NCI-H345 treated with DMSO at 0.1 percent for 48 hours (cell line): ENCODE measurements around the gene SEC14L2.
"Not testable (repeated sequence)": the region's sequence is repeated elsewhere in the genome, so short reads cannot be mapped to it uniquely, and the experiment has no call there.

Experiments
- DNase-seq: peaks from one replicate; lab custom pipeline; 2025; ENCODE audit not compliant: unreplicated experiment; lab: John Stamatoyannopoulos, UW

SEC14L2 gene

DNA sequence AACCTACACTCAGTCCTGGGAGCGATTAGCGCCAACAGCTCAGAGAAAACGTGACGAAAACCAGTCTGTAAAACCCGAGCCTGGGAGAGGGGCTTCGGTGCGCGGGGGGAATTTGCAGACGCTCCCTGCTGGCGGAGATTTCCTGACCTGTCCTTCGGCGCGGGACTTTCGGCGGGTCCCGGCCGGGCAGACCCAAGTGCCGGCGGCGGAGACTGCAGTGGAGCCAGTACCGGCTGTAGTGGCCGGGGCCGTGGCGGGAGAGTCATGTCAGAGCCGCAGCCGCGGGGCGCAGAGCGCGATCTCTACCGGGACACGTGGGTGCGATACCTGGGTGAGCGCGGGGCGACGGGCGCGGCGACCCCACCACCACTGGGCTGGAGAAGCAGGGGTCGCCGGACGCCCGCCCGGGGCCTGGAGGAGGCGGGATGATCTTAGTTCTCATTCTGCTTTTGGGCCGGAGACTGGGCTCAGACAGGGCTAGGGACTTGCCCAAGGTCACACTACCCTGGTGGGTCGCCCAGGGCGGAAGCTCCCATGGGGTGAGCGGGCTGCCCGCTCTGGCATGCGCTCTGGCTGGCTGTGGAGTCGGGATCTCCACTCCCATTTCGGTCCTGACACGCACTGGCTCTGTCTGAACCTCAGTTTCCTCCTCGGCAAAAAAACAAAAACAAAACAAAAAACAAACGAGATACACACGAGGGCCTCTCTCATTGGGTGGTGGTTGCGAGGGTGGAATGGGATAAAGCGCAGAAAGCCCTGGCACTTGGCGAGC is 29.0 kb downstream of the SEC14L2 start, which contains the start of gene MTFP1:
Gene MTFP1 (plus strand): TSS at position 153 of the 772 bp plus-strand sequence. CDS start 112 bp downstream, at position 265.
- peak; percentile 16 for DNase-seq

DNA sequence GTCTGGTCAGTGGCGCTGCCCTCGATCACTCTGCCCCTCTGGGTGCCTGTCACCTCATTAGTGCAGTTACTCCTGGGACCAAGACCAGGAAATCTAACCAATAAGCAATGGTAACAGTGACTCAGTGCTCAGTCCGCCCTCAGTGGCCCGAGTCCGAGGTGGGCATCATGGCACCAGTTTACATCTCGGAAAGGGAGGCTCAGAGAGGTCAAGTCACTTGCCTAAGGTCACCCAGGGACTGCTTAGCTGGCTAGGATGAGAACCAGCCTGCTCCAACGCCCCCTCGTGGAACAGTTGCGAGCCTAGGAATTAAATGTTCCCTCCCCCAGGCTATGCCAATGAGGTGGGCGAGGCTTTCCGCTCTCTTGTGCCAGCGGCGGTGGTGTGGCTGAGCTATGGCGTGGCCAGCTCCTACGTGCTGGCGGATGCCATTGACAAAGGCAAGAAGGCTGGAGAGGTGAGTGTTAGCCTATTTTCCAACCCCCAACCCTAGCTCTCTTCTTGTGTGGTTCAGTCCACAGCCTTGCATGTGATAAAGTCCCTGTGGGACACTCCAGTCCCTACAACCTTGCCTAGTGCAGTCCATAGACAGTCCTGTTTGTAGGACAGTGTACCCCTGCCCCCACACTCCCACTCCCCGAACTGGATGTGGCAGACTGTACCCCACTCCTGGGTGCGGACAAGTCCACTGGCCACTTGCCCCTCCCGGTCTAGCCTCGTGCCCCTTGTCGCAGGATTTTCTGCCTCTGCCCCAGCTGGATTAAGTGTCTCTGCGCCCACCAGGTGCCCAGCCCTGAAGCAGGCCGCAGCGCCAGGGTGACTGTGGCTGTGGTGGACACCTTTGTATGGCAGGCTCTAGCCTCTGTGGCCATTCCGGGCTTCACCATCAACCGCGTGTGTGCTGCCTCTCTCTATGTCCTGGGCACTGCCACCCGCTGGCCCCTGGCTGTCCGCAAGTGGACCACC is 29.9 kb downstream of the SEC14L2 start:
- peak; percentile 2 for DNase-seq

DNA sequence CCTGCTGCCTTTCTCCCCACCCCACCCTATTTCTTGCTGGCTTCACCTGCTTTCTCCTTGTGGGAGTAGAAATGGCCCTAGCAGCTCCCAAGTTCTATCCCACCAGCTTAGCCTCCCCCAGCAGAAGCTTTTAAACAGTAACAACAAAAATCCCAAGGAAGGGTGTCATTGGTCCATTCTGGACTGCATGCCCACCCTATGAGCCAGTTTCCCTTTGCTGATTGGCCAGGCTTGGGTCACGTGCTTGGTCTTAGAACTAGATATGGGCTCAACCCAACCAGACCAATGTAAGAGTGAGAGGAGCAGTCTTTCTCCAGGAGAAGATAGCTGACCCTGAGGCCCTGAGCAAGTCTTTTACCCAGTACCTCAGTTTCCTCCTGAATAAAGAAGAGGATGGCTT is 31.1 kb downstream of the SEC14L2 start:
- DNase-seq, result no peak

DNA sequence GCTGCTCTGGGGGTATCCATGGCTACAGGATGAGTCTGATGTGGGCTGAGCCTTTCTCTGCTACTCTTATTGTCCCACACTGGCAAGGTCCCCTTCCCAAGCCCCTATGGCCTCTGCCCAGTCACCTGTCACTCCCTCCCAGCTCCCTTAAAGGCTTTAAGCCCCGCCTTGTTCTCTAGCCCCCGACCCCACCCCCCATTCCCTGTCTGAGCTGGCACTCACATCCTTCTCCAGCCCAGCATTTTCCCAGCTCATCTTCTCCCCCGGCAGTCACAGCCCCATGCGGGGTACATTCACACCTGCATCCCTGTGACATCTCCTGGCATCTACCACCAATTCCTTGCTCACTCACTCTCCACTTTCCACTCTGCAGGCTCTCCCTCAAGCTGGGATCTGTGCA is 33.1 kb downstream of the SEC14L2 start:
- DNase-seq, result no peak

DNA sequence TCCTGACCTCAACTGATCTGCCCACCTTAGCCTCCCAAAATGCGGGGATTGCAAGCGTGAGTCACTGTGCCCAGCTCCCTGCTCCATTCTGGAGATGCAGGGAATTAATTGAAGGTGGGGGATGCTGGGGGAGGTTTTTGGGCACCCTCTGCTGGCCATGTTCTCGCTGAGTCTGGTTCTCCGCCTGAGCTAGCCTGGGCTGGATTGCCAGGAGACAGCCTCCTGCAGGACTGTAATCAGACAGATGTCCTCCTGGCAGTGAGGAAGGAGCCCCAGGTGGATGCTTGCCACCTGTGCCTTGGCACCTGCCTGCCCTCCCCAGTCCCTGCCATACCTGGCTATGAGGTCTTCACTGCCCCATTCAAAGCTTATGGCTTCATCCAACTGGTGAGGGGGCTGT is 34.1 kb downstream of the SEC14L2 start:
- no peak for DNase-seq

DNA sequence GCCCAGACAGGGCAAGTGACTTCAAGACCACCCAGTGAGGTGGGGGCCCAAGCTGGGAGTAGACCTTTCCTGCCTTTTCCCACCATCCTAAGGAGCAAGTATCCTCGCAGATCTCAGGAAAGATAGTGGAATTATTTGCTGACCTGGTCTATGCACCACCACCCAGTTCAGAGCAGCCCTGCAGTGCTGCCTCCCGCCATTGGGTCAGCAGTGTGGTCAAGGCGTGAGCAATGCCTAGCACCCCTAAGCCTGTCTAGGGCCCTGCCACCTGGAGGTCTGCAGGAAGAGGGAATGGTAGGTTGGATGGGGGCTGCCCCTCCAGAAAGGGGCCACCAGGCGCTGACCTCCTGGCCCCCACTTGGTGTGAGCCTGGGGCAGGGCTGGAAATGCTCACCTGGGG is 35.3 kb downstream of the SEC14L2 start:
- DNase-seq, result no peak

DNA sequence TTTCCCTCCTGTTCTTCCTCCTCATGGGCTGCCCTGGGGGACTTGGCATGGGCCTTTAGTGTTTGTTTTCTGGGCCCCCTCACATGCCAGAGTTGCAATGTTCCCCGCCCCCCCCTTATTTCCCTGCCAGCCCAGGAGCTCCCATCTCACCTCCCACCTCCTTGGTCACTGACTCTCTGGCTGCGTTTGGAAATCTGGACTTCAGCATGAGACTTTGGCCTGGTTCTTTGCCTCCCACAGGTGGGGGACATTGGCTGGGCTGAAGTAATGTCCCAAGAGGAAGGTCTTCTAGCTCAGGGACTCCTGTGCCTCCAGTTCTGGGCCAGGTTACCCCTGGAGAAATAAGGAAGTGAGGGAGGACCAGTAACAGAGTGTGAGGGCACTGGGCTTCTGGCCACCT is 35.7 kb downstream of the SEC14L2 start:
- no peak for DNase-seq

DNA sequence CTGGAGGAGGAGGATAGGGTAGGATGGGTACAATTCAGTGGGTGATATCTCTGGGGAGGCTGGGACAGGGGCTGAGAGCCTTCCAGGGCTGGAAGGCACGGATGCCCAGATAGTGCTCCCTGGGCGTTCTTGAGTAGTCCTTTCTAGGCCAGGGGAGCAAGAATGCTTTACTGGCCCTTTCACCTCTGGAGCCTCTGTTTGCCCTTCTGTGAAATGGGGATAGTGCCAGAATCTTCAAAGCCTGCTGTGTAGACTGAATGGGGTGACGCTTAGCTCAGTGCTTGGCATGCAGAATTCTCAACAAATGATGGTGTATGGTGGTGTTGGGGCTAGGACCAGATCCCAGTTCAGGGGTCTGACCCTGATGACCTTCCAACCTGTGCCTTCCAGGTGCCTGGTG is 36.4 kb downstream of the SEC14L2 start:
- no peak for DNase-seq

DNA sequence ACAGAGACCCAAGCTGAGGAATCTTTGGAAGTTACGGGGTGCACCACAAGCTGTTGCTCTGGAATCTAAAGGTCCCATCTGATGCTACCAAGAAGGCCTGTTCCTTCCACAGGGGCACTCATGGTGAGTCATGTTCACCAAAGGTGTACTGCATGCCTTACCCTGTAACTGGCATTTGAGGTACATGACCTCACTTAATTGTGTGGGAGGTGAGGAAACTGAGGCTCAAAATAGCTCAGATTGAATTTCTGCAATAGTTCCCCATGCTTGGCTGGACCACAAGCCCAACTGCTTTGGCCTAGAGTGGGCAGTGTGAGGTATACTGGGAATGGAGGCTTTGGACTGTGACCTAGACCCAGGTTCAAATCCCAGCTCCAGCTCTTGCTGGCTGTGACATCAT is 37.0 kb downstream of the SEC14L2 start:
- no peak for DNase-seq

DNA sequence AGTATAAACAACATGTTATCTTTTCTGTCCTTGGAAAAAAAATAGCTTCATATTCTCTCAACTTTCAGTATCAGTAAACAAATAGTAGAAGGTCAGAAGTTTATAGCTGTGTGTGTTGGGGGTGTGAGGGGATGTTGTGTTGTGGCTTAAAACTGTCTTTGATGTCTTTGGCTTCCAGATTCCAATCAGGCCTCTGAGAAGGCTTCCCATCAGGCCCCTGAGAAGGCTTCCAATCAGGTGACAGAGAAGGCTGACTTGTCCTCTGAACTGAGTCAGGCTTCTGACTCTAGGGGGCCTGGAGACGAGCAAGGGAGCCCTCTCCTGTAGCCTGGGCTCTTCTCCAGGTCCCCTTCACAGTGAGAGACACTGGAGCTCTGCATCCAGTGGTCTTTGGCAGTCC is 38.0 kb downstream of the SEC14L2 start:
- DNase-seq, result no peak

DNA sequence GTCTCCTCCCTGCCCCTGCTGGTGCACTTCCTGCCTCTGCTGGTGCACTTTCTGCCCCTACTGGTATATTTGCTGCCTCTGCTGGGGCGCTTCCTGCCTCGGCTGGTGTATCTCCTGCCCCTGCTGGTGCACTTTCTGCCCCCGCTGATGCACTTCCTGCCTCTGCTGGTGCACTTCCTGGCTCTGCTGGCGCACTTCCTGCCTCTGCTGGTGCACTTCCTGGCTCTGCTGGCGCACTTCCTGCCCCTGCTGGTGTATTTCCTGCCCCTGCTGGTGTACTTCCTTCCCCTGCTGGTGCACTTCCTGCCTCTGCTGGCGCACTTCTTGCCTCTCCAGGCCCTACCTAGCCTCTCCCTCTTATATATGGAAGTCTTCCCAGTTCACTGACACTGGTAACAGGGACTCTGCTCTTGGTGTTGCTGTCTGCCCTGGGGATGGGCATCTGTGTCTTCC is 38.9 kb downstream of the SEC14L2 start:
- DNase-seq, result no peak

DNA sequence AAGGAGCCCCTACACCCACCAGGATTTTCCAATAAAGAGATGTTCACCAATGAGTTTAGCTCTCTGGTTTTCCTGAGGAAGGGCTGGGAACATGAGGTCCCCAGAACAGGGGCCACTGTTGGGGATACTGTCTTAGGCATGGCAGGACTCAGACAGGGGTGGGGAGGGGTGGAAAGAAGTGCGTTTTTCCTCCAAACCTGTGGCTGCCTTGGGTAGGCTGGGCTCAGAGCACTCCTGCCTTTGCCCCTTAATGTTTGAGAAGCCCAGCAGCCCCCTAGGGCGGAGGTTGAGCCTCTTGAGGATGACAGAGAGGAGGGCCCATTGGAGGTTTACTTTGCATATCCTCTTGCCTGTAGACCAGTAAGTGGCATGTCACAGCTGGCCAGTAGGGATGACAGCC is 39.4 kb downstream of the SEC14L2 start:
- DNase-seq, result no peak

DNA sequence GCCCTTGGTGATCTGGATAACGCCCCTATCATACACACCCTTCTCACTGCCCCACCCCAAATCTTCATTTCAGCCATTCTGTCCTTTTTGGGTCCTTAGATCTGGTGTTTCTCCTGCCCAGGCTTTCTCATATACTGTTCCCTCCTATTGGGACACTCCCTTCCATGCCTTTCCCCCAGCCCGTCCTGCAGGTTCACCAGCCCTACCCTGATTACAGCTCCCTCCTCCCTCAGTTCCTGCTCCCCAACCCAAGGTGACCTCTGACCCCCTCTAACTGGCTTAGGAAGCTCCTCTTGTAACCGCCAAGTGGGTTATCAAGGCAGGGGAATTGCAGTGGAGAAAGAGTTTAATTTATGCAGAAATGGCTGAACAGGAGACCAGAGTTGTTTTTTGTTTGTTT is 41.7 kb downstream of the SEC14L2 start:
- DNase-seq, result no peak

DNA sequence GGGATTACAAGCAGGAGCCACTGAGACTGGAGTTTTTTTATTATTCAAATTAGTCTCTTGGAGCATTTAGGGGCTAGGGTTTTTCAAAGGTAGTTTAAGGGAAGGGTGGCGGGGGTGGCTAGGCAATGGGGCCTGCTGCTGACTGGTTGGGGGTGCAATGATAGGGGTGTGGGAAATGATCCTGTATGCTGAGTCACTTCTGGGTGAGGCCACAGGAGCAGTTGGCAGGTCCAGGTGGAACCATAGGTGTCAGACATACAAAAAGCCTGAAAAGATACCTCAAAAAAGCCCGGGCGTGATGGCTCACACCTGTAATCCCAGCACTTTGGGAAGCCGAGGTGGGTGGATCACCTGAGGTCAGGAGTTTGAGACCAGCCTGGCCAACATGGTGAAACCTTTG is 42.4 kb downstream of the SEC14L2 start:
- no peak for DNase-seq

DNA sequence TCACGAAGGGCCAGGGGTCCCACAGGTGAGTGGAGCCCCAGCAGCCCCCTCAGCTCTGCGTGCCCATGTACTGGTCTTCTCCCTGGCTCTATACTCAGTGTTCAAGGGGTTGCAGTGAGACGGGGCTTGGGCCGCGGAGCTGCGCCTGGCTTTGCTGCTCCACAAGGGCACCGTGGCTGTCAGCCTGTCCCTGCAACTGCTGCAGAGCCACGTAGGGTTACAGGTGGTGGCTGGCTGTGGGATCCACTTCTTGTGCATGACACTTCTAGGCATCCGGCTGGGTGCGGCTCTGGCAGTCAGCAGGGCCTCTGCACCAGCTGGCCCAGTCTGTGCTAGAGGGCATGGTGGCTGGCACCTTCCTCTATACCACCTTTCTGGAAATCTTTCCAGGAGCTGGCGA is 43.0 kb downstream of the SEC14L2 start:
- no peak for DNase-seq

DNA sequence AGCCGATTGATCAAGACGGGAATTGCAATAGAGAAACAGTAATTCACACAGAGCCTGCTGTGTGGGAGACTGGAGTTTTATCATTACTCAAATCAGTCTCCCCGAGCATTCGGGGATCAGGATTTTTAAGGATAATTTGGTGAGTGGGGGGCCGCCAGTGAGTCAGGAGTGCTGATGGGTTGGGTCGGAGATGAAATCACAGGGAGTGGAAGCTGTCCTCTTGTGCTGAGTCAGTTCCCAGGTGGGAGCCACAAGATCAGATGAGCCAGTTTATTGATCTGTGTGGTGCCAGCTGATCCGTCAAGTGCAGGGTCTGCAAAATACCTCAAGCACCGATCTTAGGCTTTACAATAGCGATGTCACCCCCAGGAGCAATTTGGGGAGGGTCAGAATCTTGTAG is 44.3 kb downstream of the SEC14L2 start:
- DNase-seq, result no peak

DNA sequence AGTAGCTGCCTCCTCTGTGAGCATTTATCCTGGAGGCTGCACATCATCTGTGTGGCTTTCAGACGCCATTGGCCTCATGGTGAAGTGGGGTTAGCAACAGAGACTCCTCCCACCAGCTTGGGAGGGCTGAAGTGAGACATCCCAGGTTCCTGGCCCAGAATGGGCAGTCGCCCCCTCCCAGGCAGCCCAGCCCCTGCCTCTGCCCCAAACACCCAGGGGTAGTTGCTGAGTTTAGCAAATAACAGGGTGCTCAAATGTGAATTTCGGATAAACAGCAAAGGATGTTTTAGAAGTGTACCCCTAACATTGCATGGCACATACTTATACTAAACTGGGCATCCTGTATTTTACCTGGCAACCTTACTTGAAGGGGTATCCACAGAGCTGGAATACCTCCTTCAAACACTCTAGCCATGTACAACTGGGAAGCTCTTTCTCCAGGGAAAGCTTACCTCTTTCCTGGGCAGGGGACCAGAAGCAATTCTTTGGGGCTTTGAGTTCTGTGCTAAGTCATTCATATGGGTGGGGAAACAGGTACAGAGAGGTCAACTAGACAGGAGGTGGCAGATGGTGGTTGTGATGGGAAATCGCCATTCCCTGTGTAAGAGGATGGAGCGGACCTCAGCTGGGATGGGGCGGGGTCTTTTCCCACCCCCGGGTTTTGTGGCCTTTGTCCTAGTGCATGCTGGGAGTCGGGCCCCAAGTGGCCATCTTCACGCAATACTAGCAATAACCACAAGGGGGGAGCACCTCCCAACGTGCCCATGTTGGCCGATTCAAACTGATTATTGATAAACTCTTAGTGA is 48.0 kb downstream of the SEC14L2 start:
- DNase-seq, result peak; percentile 22

DNA sequence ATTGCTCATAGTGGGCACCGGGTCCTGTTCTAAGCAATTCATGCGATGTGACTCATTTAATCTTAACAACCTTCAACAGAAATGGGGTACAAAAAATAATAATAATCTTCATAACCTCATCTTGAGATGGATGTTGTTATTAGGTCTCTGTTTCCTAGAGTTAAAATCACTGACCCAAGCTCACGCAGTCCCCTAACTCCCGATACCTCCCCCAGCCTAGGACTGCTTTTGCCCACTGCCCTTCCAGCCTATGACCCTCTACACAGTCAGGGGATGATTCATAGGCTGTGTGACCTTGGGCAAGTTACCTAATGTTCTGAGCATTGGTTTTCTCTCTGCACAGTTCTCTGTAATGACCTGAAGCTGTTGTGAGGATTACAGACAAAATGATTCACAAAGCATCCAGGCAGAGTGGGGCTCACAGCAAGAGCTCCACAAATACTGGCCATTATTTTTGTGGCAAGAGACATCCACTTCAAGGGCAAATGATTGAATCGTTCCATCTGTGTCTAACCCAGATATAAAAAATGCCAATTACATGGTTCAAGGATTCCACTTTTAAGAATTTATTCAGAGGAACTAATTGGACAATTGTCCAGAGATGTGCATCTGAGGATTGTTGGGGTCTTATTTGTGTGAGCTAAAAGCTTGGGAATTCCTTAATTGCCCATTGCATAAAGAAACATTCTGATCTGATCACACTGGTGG is 48.8 kb downstream of the SEC14L2 start:
- no peak for DNase-seq

DNA sequence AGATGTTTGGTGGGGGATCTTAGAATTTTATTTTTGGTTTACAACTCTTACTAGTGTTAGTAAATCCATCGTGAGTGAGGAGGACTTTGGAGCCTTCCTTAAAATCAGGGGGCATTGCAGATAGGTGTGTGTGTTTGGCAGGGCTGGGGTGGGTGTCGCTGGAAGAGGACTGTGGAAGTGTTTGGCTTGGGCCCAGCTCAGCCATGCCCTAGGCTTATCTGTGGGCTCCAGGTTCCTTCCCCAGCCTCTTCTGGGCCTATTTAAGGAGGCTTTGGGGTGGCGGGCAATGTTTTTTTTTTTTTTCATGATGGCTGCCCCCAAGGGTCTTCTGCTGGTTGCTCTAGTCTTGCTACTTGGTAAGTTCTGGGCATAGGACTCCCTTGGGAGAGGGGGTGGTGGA is 50.8 kb downstream of the SEC14L2 start:
- DNase-seq, result no peak

DNA sequence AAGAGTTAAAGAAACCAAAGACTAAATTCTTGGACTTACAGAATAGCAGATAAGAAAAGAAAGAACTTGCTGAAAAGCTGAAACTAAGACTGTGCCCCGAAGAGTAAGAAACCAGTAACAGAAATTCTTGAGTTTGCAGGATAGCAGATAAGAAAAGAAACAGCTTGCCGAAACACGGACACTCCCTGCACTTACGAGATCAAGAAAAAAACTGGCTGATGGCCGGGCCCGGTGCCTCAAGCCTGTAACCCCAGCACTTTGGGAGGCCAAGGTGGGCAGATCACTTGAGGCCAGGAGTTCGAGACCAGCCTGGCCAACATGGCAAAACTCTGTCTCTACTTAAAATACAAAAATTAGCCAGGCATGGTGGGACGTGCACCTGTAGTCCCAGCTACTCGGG is 54.7 kb downstream of the SEC14L2 start:
- not testable (repeated sequence) for DNase-seq

DNA sequence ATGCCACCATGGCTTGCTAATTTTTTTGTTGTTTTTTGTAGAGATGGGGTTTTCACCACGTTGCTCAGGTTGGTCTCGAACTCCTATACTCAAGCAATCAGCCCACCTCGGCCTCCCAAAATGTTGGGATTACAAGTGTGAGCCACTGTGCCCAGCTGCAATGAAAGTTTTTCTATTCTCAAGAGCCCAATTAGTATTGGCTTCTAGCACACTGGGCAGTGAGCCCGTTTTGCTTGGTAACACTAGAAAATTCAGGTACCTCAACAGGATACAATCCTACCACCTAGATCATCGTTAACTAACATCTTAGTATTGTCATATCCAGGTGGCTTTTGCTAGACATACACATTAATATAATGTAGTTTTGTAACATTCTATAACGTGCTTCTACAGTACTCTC is 56.0 kb downstream of the SEC14L2 start:
- DNase-seq, result no peak
